HEK293T (cell line): ENCODE results near the gene FGF14.
"Not testable (repeated sequence)": the region's sequence is repeated elsewhere in the genome, so short reads cannot be mapped to it uniquely, and the experiment has no call there.

Experiments used
- FOXA1 ChIP-seq: fragments of 450-650 bp; IDR thresholded peaks from 2 replicates; pipeline ENCODE4 v1.6.1; 2016; ENCODE audit warnings: mild to moderate bottlenecking
- FOXM1 ChIP-seq: fragments of 450-650 bp; IDR thresholded peaks from 2 replicates; pipeline ENCODE4 v1.6.1; 2017; ENCODE audit warnings: mild to moderate bottlenecking, borderline replicate concordance
- SUZ12 ChIP-seq: fragments of 450-650 bp; IDR thresholded peaks from 2 replicates; pipeline ENCODE4 v1.6.1; 2016; ENCODE audit warnings: mild to moderate bottlenecking

- not testable (repeated sequence) for TF ChIP-seq FOXA1, FOXM1, SUZ12
Observed at GRCh38 chr13:102137904-102138303, 263.9 kb downstream of the FGF14 start.
